Measurements from ENCODE around the gene CD151. TPM values are rescaled to one million over a fixed set of nuclear protein-coding genes. Genes with fewer than 3 reads are reported as not detected.

The CD151 gene
- total RNA-seq, 4 donors from 2014 or later: 307 to 1,070 (median 520) TPM

- TF ChIP-seq, protein P1, sequence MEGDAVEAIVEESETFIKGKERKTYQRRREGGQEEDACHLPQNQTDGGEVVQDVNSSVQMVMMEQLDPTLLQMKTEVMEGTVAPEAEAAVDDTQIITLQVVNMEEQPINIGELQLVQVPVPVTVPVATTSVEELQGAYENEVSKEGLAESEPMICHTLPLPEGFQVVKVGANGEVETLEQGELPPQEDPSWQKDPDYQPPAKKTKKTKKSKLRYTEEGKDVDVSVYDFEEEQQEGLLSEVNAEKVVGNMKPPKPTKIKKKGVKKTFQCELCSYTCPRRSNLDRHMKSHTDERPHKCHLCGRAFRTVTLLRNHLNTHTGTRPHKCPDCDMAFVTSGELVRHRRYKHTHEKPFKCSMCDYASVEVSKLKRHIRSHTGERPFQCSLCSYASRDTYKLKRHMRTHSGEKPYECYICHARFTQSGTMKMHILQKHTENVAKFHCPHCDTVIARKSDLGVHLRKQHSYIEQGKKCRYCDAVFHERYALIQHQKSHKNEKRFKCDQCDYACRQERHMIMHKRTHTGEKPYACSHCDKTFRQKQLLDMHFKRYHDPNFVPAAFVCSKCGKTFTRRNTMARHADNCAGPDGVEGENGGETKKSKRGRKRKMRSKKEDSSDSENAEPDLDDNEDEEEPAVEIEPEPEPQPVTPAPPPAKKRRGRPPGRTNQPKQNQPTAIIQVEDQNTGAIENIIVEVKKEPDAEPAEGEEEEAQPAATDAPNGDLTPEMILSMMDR (IDR thresholded peaks at IDR 0.05; ENCODE audit: low read depth): no peak
Observed at GRCh38 chr11:855330-855674, 22.6 kb downstream of the CD151 start.

DNA sequence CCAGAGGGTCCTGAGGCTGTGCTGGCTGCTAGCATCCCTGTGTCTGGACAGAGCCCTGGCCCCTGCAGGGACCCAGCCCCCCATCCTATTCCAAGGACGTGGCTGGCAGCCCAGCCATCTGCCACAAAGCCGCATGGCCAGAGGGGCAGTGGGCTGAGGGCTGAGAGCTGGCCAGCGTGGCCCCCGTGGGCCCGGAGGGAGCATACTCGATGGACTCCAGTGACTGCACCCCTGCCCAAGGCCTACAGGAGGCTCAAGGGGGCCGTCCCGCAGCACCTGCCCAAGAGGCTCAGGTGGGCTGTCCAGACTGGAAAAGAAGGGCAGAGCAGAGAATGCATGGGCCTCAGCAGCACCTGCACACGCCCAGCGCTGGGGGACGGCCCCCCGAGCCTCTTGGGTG, 23.0 kb downstream of the CD151 start:
- TF ChIP-seq, protein P1 (IDR thresholded peaks at IDR 0.05; ENCODE audit: low read depth): no peak

- TF ChIP-seq, protein P1 (IDR thresholded peaks at IDR 0.05; ENCODE audit: low read depth): no peak
Observed at GRCh38 chr11:856397-856796, 23.6 kb downstream of the CD151 start.

DNA sequence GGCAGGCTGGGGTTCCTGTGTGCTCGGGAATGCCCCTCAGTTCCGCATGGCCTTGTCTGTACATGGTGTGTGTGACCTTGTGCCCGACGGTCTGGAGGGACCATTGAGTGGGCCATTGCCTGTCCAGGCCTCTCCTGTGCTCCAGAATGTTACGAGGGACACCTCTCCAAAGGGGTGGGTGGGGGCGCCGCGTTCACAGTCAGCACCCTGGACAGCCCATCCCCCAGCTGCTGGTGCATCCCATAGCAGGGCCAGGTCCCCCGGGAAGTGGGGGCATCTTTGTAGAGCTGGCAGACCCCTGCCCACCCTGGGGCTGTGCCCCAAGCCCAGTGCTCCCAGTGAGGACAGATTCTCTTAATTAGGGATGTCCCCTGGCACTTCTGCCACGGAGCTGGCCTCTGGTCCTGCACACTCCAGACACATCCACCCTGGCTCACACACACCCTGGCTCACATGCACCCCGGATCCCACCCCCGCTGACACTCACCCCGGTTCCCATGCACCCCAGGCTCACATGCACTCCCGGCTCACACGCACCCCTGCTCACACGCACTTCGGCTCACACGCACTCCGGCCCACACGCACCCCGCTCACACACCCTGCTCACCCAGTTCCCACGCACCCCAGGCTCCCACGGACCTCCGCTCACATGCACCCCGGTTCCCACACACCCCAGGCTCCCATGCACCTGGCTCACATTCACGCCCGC, 25.5 kb downstream of the CD151 start:
- TF ChIP-seq, protein P1 (IDR thresholded peaks at IDR 0.05; ENCODE audit: low read depth): no peak

DNA sequence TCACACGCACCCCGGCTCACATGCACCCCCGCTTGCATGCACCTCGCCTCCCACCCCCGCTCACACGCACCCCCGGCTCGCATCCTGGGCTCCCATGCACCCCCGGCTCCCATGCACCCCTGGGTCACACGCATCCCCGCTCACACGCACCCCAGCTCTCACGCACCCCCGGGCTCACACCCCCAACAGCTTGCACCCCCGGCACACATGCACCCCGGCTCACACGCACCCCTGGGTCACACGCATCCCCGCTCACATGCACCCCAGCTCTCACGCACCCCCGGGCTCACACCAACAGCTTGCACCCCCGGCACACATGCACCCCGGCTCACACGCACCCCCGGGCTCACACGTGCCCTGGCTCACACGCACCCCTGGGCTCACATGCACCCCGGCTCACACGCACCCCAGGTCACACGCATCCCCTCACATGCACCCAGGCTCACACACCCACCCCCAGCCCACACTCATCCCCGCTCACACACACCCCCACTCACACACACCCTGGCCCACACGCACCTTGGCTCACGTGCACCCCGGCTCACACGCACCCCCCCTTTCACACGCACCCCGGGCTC, 26.1 kb downstream of the CD151 start:
- TF ChIP-seq, protein P1 (IDR thresholded peaks at IDR 0.05; ENCODE audit: low read depth): no peak

- TF ChIP-seq, protein P1 (IDR thresholded peaks at IDR 0.05; ENCODE audit: low read depth): no peak
Observed at GRCh38 chr11:859394-860131, 26.8 kb downstream of the CD151 start.

Data from subcutaneous adipose tissue (tissue), 4 donors.